GM12892 (cell line): ENCODE measurements around the gene SSH2.

ENCODE experiments used
- POLR2A ChIP-seq: IDR thresholded peaks from 2 replicates; pipeline ENCODE4 v1.6.1; 2011; ENCODE audit warnings: low read depth, low read length, control low read depth
- POLR2AphosphoS5 ChIP-seq: IDR thresholded peaks from 2 replicates; pipeline ENCODE4 v1.6.1; 2011; ENCODE audit warnings: low read depth, low read length, control low read depth

- TF ChIP-seq POLR2A (no peak), POLR2AphosphoS5 (no peak)
Observed at GRCh38 chr17:29653995-29654714, 275.9 kb downstream of the SSH2 start.
